Epithelial cell of esophagus (primary cell): ENCODE results near the gene PIRT.

Source experiments
- DNase-seq: peaks from one replicate; pipeline ENCODE4 v3.0.0; 2010; ENCODE audit warnings: low read depth
- H3K4me3 ChIP-seq: 2 replicates; pipeline ENCODE4 v1.5.1; 2011; ENCODE audit warnings: mild to moderate bottlenecking, low read length, control low read depth
- CTCF ChIP-seq: IDR thresholded peaks from 2 replicates; pipeline ENCODE4 v1.5.1; 2011; ENCODE audit warnings: low read depth, mild to moderate bottlenecking, low read length, control low read depth, inconsistent platforms; ENCODE audit not compliant: insufficient read depth; ENCODE audit errors: missing control alignments

PIRT gene

GRCh38 chr17:10821770-10822169, 16.1 kb downstream of the PIRT start:
- no peak overlapping the region for H3K4me3 ChIP-seq
- TF ChIP-seq CTCF, result no peak
- DNase-seq, result no peak

GRCh38 chr17:10821054-10821453, 16.8 kb downstream of the PIRT start:
- no peak overlapping the region for H3K4me3 ChIP-seq
- DNase-seq, result no peak
- TF ChIP-seq CTCF, result no peak

- TF ChIP-seq CTCF, result no peak
- H3K4me3 ChIP-seq, result no peak overlapping the region
- no peak for DNase-seq
Measured at GRCh38 chr17:10815319-10815718, 22.6 kb downstream of the PIRT start.

GRCh38 chr17:10814075-10814474, 23.8 kb downstream of the PIRT start:
- DNase-seq, result no peak
- no peak overlapping the region for H3K4me3 ChIP-seq
- TF ChIP-seq CTCF, result no peak

- DNase-seq, result no peak
- TF ChIP-seq CTCF, result no peak
- no peak overlapping the region for H3K4me3 ChIP-seq
Measured at GRCh38 chr17:10812674-10813073, 25.2 kb downstream of the PIRT start.

GRCh38 chr17:10809605-10810004, 28.3 kb downstream of the PIRT start:
- no peak overlapping the region for H3K4me3 ChIP-seq
- no peak for TF ChIP-seq CTCF
- no peak for DNase-seq

GRCh38 chr17:10807704-10808128, 30.2 kb downstream of the PIRT start:
- no peak for TF ChIP-seq CTCF
- no peak overlapping the region for H3K4me3 ChIP-seq
- DNase-seq, result no peak
